HG03175 (cell line): ENCODE data around the gene MRPS31.
A peak's percentile ranks its signal among the peaks of the same experiment; 100 is the strongest.
"Not testable (repeated sequence)": the region's sequence is repeated elsewhere in the genome, so short reads cannot be mapped to it uniquely, and the experiment has no call there.

Source experiments
- ATAC-seq: cut with Tn5 transposase; IDR thresholded peaks from one replicate; pipeline ENCODE4 v1.9.1; 2021; ENCODE audit warnings: mild to moderate bottlenecking, moderate library complexity; ENCODE audit not compliant: unreplicated experiment

Gene MRPS31

DNA sequence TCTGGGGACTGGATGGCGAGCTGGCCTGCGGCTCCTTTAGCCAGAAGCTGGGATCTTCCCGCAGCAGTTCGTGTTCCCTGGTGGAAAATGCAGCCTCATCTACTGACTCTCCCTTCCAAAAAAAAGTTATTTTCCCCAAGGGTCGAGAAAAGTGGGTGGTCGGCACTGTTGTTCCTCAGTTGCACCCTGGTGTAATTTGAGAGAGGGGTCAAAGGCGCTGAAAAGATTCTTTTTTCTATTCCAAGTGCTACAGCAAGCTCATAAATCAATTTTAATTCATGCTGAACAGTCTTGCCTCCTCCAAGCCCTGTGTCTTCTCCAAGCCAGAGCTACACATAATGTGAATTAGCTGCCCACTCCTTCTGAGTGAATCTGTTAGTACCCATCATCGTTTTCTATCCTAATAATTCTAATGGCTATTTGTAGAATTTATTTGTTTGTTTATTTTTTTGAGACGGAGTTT, 19.2 kb upstream of the MRPS31 start:
- no peak for ATAC-seq

DNA sequence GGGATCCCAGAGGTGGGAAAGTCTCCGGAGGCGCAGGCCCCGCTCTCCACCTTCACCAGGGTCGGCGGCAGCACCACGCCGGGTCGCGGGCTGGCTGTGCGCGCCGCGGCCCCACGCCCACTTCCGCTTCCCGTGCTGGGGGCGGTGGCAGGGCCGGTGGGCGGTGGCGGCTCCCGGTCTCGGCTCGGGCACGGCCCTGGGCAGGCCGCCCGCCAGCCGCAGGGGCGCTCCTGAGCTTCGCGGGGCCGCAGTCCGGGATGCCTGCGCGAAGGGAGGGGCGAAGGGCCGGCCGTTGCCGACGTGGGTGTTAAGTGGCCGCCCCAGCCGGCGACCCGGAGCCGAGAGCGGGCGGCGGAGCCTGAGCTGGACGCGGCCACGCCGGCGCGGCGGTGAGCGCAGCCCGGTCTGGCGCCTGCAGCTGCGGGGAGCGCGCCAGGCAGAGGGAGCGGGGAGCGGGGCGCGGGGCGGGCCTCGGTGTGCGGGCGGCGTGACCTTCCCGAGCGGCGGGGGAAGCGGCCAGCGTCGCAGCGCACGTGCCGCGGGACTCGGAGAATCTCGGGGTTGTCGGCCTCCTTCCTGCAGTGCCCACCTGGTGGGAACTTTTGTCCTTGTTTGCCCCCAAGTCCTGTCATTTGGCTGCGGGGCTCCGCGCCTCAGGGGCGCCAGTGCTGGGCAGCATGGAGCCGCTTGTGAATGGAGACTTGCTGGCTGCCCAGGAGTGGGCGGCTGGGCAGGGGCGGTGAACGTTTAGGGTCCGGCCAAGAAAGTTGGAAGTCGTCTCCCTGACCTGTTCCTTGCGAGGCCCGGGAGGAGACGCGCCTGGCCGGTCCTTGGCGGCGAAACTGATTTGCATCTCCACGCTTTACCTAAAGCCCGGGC, 18.5 kb upstream of the MRPS31 start, which contains the start of gene SLC25A15:
Gene SLC25A15 (plus strand): TSS at position 337 of the 879 bp plus-strand sequence. CDS start 3,616 bp downstream, outside the sequence.
- peak; percentile 82 for ATAC-seq

DNA sequence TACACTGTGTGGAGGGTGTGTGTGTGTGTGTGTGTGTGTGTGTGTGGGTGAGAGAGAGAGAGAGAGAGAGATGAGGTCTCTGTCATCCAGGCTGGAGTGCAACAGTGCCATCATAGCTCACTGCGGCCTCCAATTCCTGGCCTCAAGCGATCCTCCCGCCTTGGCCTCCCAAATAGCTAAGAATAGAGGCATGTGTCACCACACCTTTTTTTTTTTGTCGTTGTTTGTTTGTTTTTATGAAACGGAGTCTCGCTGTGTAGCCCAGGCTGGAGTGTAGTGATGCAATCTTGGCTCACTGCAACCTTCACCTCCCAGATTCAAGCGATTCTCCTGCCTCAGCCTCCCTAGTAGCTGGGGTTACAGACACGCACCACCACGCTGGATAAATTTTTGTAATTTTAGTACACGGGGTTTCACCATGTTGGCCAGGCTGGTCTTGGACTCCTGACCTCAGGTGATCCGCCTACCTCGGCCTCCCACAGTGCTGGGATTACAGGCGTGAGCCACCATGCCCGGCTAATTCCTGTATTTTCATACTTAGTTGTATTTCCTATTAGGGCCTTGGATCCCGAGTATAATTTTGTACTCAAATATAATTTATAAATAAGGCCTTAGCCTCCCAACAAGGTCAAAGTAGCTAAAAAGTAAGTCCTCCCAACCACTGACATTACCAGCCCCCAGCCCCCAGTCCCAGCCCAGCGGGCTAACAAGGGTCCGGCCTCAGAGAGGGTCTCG, 17.7 kb upstream of the MRPS31 start:
- not testable (repeated sequence) for ATAC-seq

DNA sequence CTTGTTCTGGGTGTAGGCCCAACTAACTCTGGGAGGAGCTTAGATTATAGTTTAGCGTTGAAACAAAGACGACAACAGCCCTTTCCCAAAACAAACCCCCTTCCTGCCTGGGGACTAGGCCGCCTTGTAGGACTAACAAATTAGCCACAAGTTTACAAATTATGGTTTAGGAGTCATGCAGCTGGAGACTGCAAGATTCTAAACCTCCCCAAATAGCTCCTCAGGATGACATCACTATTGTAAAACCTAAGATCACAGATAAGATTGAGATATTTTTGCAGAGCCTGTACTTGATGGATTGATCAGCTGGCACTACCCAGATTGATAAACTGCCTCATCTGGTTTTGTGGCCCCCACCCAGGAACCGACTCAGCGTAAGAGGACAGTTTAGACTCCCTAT, 16.1 kb upstream of the MRPS31 start:
- ATAC-seq: no peak

DNA sequence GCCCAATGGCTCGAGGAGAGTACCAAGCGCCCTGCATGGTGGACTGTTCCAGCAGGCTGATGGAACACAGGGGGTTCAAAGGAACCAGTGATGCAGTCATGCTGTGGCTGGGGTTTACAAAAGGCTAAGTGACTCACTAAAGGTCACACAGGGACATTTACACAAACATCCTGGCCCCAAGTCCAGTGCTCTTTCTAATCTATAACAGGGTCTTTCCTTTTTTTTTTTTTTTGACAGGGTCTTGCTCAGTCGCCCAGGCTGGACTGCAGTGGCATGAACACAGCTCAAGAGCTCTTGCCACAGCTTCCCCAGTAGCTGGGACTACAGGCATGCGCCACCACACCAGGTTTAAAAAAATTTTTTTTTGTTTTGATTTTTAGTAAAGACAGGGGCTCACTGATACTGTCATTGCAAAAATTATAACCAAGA, 15.6 kb upstream of the MRPS31 start:
- ATAC-seq: no peak

DNA sequence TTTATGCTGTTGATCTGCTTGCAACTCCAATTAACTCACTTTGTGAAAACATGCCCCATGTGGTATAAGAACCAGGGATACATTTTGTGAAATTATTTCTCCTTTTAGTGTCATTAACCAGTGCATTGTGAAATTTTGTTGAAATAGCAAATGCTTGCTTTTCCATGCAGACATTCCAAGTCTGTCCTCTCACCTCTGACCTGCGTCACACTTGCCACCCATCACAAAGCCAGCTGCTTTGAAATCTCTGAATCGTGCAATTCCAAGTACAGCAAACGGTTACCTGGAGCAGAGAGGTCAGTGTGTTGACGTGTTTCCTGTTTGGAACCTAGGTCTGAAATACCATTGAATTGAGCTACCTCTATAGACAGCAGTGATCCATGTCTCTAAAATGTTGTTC, 13.6 kb upstream of the MRPS31 start:
- no peak for ATAC-seq

DNA sequence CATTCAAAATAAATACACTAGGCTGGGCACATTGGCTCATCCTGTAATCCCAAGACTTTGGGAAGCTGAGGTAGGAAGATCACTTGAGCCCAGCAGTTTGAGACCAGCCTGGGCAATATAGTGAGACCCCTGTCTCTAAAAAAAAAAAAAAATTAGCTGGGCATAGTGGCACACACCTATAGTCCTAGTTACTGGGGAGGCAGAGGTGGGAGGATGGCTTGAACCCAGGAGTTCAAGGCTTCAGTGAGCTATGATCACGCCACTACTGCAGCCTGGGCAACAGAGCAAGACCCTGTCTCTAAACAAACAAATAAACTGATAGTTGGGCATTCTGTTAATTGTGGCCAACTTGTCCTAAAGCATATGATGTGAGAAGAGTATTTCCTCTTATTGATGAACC, 12.0 kb upstream of the MRPS31 start:
- ATAC-seq: not testable (repeated sequence)

DNA sequence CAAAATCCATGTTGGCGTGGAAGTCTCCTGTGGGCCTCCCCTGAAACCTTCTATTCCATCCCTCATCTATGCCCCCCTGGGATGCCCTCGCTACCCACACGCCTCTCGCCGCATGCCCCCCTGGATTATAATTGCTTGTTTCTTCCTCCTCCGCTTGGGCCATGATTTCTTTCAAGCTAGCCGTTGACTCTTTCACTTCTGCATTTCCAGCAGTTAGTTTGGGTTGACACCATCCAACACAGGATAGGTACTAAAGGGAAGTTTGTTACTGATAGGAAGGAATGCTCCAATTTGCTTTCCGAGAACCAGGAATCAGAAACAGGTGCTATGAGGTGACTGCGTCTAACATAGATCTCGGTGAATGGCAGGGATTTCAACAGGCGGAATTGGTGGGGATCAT, 10.7 kb upstream of the MRPS31 start:
- ATAC-seq: no peak

DNA sequence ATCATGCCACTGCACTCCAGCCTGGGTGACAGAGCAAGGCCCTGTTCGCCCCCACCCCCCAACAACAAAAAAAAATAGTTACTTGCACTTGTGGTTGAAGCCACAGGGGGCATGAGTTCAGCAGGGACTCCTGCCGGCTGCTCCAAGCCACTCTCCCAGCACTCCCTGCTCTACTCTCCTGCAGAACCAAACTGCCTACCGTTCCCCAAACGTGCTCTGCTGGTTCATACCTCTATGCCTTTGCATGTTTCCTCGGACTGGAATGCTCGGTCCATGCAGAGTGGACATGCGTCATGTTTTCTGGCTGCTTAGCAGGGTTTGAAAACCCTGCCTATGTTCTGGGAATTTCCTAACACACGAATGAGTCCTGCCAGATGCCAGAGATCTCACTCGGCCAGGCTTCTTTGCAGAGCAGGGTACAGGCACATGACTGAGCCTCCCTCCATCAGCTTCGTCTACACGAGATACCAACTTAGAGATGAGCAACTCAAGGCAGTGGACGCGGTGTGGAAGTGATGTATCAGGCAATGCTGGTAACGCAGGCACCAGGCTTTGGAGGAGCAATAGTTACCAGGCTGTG, 9.9 kb upstream of the MRPS31 start:
- ATAC-seq: no peak

DNA sequence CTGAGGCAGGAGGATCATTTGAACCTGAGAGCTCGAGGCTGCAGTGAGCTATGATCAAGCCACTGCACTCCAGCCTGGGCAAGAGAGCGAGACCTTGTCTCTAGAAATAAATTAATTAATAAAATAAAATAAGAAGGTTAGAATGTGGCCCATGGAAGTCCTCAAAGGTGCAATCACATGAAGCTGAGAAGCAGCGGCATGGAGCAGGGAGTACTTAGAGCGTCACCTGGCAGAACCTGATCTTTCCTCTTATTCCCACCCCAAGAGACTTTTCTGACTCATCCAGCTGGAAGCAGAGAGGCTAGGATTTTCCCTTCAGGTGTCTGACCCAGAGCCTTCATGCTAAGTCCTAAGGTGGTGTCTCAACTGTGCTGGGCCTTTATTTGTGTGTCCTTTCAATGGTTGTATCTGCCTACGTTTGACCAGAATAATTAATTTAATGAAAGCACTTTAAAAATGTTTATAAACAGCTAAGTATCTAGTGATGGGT, 8.9 kb upstream of the MRPS31 start:
- no peak for ATAC-seq

DNA sequence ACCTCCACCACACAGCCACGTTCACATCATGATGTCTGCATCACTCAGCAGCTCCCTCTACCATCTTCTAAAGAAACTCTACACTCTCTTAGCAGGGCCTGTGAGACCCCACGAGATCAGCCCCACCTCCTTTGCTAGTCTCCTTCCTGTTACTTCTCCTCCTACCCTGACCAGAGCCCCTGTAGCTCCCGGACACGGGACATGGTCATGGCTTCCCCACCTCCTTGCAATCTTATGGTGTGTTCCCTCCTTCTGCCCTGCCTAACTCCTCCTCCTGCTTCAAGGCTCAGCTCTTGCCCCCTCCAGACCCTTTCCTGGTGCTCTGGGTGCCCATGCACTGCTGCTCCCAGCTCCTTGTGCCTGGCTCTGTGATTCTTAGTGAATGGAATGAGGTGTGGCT, 8.1 kb upstream of the MRPS31 start:
- no peak for ATAC-seq

DNA sequence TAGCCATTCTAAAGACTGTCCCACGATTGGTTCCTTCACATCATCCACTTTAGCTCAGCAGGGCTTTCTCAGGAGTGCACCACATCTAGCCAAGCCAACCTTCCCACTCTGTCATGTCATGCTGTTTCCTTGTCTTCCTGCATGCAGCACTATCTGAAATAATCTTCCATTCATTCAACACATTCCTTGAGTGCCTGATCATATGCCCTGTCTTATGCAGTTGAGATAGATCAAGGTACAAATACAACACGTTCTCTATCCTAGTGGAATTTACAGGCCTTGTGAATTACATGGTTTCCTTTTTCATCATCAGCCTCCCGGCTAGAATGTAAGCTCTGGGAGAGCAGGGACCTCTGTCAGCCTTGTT, 6.8 kb upstream of the MRPS31 start:
- ATAC-seq: peak; percentile 7

DNA sequence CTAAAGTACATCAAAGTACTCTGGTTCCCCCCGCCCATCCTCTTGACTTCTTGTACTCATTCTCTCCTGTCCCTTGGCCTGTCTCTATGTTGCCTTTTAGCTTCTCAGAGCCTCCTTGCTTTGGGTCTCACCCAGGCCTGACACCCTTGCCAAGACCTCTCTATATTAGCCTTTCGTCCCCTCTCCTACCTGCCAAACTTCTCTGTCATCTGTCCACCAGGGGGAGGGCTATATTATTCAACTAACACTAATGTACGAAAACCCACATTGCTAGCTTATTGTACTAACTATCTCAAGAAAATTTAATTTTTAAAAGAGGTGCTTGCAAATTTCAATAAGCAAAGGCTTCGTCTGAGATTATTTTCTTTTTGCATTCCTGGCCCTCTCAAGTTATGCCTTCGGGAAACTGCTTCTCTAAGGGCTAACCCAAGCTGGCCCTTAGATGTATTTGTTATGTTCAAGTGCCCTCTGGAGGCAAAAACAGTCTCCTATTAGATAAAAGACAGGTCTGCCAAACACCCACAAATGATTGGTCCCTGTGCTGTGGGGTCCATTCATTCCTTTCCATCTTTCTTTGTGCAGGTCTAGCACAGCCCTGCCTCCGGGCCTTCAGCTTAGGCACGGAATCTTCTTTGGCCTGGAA, 6.3 kb upstream of the MRPS31 start:
- peak; percentile 86 for ATAC-seq

DNA sequence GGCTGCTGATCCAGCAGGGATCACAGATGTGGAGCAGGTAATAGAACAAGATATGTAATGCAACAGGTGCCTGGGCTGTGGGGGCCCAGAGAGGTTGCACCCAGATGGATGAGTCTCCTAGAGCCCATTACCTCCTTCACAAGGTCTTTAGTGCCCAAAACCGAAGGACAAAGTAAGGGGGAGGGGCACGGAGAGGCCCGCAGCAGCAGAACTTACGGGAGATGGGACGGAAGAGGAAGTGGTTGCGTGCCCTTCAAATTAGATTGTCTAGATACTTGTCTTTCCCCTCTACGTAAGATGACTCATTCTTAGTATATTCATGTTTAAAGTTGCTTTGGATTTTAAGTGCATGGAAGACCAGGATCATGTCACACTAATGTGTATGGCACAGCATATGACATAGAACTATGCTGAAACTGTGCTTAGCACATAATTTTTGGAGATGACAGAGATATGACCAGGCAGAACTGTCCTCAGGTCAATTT, 5.7 kb upstream of the MRPS31 start:
- peak; percentile 54 for ATAC-seq

DNA sequence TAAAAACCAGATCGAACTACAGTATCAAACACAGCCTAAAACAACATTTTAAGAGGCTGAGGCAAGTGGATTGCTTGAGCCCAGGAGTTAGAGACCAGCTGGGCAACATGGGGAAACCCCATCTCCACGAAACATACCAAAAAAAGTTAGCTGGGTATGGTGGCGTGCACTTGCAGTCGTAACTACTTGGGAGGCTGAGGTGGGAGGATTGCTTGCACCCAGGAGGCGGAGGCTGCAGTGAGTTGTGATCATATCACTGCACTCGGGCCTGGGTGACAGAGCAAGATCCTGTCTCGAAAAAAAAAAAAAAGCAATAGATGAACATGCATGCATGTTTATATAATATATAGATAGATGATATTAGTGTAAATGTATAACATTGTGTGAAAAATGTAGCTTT, 5.2 kb upstream of the MRPS31 start:
- ATAC-seq: no peak

DNA sequence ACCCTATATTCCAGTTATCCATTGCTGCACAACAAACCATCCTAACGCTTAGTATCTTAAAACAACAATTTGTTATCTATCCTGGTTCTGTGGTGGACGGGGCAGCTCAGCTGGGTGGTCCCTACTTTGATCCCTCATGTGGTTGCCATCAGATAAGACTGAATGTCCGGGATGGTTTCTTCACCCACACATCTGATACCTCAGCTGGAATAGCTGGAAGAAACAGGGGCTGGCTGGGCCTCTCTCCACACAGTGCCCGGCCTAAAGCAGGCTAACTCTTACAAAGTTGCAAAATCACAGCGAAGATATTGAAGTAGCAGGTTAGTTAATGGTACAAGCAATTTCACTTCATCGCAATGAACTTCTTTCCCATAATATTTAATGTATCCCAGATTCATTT, 3.7 kb upstream of the MRPS31 start:
- no peak for ATAC-seq

DNA sequence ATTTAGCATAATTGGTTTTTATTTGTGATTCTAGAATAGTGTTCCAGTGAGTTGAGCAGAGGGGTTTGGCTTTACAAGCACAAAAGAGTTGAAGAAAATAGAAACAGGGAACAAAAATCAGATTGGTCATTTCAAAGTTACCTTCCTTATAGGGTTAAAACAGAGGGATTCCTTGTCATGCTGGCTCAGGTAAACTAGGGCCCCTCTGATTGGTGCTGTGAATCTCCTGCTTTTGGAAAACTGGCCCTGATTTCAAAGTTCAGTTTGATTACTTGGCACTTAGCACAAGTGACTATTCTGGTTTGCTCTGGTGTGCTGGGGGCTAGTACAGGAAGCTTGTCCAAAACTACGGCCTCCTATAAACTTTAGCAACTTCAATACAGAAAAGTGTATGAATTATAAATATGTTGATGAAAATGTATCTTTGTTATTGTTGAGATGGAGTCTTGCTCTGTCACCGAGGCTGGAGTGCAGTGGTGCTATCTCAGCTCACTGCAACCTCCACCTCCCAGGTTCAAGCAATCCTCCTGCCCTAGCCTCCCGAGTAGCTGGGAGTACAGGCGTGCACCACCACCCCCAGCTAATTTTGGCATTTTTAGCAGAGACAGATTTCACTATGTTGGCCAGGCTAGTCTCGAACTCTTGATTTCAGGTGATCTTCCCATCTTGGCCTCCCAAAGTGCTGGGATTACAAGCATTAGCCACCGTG, 1.9 kb upstream of the MRPS31 start:
- no peak for ATAC-seq

DNA sequence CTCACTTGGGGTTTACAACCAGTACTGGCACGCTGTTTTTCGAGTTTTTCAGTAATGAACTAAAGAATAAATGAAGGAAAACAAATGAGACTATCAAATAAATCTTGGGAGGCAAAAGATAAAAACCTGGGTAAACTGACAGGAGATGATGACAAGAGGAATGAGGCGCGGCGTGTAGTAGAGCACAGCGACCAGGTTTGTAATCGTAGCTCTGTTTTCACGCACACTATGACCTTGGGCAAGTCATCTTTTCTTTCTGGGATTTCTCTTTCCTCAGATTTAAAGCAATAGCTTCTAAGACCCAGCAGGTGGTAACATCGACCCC, 419 bp downstream of the MRPS31 start:
- ATAC-seq: no peak

DNA sequence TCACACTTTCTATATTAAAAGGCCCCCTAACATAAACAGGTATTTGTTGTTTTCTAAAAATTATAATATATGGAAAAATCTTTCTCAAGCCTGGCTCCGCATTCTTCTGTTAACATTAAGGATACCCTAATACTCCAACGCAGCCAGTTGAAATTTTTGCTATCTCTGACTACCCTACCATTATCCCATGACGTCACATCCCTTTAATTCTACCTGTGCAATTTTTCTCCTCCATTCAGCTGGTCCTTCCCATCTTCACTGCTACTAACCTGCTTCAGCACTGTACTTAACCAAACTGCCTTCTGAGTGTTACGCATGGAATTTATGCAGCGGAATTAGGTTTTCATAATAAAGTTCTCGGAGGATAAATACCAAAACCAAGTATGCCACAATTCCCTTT, 1.0 kb downstream of the MRPS31 start:
- ATAC-seq: no peak

DNA sequence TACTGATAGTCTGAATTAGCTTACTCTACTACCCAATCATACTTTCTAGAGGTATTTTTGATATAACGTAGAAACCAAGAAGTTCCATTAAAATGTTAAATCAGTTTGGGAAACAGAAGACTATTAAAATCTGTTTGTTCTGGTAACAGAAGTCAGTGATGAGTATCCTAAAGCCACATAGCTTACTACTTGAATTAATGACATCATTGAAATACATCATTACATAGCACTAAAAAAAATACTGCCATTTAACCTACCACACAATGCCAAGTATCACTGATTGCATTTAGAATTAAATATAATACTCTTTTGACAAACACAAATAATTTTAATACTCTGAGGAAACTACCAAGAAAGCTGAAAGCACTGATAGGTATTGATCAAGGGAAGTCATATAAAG, 5.4 kb downstream of the MRPS31 start:
- no peak for ATAC-seq
